Measurements from ENCODE around the gene CFAP65. TPM values are rescaled to one million over a fixed set of nuclear protein-coding genes. Genes with fewer than 3 reads are reported as not detected.

The CFAP65 gene
- total and polyA plus RNA-seq, 9 of the 15 experiments (the other 6 are each of a cell fraction or from before 2014, with no cell fraction given) = not detected

- no peak for TF ChIP-seq POLR3G (IDR thresholded peaks at IDR 0.05; ENCODE audit: extremely low read depth, insufficient read length, insufficient replicate concordance)
Measured at GRCh38 chr2:219045937-219046550, 4.7 kb upstream of the CFAP65 start (continued).

- Histone ChIP-seq H3K4me1 (replicated peaks in 1 of 2; ENCODE audit: control insufficient read depth in 2 of 2, insufficient read depth in 2 of 2, low read length in 2 of 2) (no peaks in the 10 kb centered on the region), H3K4me2 (ENCODE audit: insufficient read depth, low read length) (no peak overlapping the region), H4K20me1 (replicated peaks; ENCODE audit: control insufficient read depth, insufficient read depth, low read length) (no peaks in the 10 kb centered on the region), H2AFZ (ENCODE audit: low read depth, low read length) (no peak overlapping the region), H3K36me3 (ENCODE audit: control insufficient read depth, insufficient read depth, low read length) (no peaks in the 10 kb centered on the region), H3K9me3 (replicated peaks; ENCODE audit: control insufficient read depth, insufficient read depth, low read depth, low read length) (no peaks in the 10 kb centered on the region), H3K4me3 (no peak overlapping the region), H3K79me2 (ENCODE audit: control insufficient read depth, insufficient read depth, low read length) (no peaks in the 10 kb centered on the region), H3K9me1 (ENCODE audit: control insufficient read depth, insufficient read depth, low read length) (peaks cover 3% of the 10 kb centered on the region), H3K27ac (ENCODE audit: extremely low read depth, low read depth, low read length) (no peak overlapping the region), H3K27me3 (ENCODE audit: control insufficient read depth in 2 of 2, insufficient read depth in 2 of 2, low read length in 2 of 2) (peaks cover 3 to 24% of the 10 kb centered on the region in 2 experiments; a peak in 3 of 5 replicates), H3K9ac (ENCODE audit: insufficient read depth in 1 of 2, low read depth in 2 of 2, low read length in 2 of 2) (no peak overlapping the region)
- TF ChIP-seq CREB5 (CRISPR knock-in tag; IDR thresholded peaks at IDR 0.05) (no peak), ZNF586 (CRISPR knock-in tag; conservative IDR thresholded peaks at IDR 0.05) (no peak)
- DNase-seq (ENCODE audit: extremely low read depth in 1 of 4, low spot score in 3 of 4) = no peak
- ChIA-PET CTCF (ENCODE audit: low intra/inter-chr PET ratio) (no interaction called here), POLR2A (no interaction called here)
- no peak for FAIRE-seq
- ATAC-seq = no peak
- in situ Hi-C loops (cut with MboI) = no loop called here
- WGBS (ENCODE audit: insufficient coverage, low coverage, missing lambda C conversion rate) = 5% methylated on average over 2 of the region's 2 CpGs
- intact Hi-C loops (cut with micrococcal nuclease) = no loop called here
- no TSS peak for BruUV-seq (replicated peaks)
Measured at GRCh38 chr2:219042750-219043149, 1.4 kb upstream of the CFAP65 start.

Measured in K562 (cell line).